Measurements from ENCODE around the gene PLCG1. TPM values are rescaled to one million over a fixed set of nuclear protein-coding genes. Genes with fewer than 3 reads are reported as not detected.
A peak's percentile ranks its signal among the peaks of the same experiment; 100 is the strongest.
"Not testable (repeated sequence)": the region's sequence is repeated elsewhere in the genome, so short reads cannot be mapped to it uniquely, and the experiment has no call there.

Gene PLCG1
- total RNA-seq, 1 donor from 2014 or later, result 92.2 TPM

DNA sequence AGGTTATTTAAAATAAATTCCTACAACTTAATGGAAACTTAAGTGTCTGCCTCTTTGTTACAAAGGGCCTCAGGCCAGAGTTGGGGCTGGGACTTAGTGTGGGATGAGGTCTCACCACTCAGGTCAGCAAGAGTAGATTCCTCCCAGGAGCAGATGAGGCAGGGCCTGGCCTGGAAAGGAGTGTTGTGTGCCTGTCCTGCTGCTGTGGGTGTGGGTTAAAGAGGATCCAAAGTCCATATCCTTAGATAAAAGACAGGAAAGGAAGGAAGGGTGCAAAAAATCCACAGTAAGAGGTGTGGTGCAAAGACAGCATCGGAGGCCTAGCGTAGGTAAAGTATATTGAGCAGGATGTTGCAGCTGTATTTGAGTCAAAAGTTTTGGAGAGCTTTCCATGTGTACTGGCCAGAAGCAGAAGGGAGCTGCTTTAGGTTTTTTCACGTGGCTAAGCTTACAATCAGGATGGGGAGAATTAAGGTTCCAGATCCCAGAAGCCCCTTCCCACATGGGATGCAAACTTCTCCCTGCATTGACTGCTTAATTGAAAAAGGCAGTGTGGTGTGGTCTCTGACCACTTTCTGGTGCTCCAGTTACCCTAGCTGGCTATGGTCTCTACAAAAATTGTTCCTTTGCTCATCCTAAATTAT lies 12.8 kb upstream of the PLCG1 start:
- DNase-seq, result no peak

DNA sequence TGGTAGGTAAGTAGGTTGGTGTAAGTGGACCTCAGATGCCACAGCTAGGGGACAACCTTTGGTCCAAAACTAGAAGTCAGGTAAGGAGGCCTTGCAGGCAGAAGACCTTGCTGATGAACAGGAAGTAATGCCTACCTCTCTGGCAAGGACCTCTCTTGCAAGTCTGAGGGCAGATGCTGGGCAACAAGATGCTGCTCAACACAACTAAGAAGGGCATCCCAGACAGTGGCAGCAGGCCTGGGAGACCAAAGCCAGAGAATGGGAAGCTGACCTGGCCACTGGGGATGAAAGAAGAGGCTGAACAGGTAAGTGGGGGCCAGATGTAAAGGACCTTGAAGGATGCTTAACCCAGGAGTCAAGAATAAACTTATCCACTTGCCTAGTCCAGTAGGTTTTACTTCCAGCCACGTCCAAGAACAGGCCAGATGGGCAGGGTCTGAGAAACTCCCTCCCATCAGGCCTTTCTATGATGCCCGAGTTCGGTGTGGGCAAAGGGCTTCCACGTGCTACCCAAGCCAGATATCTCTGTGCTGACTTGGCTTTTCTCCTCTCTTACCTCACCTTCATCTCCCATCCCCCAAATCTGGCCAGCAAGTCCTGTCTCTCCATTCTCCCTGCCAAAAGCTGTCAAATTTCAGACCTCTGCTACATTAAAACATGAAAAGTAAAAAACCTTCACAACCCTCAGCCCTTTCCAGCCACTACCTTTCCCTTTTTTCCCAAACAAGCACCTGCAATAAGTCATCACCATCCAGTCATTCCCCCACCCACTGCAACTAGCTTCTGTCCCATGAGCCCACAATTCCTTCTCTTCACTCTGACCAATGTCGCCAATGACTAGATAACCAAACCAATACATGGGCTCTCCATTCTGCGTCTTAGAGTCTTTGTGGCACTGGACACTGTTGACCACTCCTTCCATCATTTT lies 11.5 kb upstream of the PLCG1 start:
- DNase-seq, result no peak

DNA sequence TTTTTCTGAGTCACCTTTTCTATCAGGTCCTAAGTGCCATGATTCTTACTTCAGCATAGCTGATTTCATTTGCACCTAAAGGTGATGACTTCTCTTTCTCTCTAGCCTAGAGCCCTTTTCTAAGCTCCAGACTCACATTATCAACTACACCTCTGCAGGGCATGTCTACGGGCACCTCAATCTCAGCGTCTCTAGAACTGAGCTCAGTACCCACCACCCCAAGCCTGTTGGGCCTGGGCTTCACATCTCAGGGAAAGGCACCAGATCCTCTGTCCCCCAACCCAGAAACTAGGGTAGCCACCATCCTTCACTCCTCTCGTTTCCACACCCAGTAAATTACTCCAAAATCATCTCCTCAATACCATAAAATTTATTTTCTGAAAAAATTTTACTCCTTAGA lies 10.6 kb upstream of the PLCG1 start:
- DNase-seq, result no peak

DNA sequence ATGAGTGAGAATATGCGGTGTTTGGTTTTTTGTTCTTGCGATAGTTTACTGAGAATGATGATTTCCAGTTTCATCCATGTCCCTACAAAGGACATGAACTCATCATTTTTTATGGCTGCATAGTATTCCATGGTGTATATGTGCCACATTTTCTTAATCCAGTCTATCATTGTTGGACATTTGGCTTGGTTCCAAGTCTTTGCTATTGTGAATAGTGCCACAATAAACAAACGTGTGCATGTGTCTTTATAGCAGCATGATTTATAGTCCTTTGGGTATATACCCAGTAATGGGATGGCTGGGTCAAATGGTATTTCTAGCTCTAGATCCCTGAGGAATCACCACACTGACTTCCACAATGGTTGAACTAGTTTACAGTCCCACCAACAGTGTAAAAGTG lies 9.0 kb upstream of the PLCG1 start:
- not testable (repeated sequence) for DNase-seq

DNA sequence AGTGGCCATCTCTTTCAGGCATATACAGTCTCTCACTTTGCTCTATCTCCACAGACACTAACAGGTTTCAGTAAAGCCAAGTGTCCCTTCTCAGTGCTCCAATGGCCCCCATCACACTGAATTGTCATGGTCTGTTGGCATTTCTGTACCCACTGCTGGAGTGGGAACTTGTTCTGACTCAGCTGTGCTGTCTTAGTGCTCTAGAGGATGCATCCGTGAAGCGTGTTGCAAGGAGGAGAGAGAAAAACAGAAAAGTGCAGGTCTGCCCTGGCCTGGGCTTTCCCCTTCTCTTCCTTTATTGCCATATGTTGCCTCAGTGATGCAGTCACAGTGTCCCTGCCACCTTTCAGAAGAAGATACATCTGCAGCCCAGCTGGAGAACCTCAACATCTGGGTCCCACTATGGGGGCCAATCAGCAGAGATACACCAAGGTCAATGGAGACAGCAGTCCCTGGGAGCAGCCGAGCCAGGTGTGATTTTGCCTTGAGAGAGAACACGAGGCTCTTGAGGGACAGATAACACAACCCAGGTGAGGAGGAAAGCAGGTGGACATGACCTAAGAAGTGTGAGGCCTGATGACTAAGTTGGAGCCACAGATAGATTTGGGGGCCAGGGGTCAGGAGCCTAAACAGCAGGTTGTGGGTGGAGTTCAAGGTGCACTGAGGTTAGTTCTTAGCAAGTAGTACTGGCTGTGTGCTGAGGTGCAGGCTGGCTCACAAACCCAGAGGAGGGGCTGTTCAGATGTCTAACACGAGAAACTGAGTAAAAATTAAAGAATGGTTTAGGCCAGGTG lies 5.6 kb upstream of the PLCG1 start:
- DNase-seq, result no peak

DNA sequence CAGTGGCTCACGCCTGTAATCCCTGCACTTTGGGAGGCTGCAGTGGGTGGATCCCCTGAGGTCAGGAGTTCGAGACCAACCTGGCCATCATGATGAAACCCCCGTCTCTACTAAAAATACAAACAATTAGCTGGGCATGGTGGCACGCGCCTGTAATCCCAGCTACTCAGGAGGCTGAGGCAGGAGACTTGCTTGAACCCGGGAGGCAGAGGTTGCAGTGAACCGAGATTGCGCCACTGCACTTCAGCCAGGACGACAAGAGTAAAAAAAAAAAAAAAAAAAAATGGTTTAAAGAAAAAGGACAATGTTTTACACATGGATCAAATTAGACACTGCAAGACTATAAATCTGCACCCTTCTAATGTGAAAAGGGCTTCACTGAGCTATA lies 5.0 kb upstream of the PLCG1 start:
- DNase-seq, result not testable (repeated sequence)

DNA sequence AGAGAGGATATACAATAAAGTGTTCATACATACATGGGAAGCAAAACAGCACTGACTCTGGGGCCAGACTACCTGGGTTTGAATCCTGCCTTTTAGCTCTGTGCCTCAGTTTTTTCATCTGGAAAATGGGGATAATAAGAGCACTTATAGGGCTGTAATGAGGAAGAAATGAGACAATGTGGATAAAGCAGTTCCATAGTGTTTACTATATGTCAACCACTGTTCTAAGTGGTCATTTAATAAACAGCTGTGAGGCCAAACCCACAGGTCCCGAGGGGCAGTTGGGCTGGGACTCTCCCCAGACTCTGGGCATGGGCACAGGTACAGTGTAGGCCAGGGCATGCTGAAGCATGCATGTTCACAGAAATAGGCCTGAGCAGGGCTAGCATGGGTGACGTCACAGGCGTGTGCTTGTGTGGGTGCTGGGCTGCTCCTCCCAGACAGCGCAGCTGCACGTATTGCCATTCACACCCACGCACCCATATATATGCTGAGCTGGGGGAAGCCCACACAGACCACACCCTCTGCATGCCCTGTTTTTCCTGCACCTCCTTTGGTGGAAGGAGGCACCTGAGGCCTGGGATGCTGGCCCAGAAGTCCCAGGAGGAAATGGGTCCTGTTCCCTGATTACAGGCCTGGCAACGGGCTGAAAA lies 3.5 kb upstream of the PLCG1 start:
- peak; percentile 37 for DNase-seq

DNA sequence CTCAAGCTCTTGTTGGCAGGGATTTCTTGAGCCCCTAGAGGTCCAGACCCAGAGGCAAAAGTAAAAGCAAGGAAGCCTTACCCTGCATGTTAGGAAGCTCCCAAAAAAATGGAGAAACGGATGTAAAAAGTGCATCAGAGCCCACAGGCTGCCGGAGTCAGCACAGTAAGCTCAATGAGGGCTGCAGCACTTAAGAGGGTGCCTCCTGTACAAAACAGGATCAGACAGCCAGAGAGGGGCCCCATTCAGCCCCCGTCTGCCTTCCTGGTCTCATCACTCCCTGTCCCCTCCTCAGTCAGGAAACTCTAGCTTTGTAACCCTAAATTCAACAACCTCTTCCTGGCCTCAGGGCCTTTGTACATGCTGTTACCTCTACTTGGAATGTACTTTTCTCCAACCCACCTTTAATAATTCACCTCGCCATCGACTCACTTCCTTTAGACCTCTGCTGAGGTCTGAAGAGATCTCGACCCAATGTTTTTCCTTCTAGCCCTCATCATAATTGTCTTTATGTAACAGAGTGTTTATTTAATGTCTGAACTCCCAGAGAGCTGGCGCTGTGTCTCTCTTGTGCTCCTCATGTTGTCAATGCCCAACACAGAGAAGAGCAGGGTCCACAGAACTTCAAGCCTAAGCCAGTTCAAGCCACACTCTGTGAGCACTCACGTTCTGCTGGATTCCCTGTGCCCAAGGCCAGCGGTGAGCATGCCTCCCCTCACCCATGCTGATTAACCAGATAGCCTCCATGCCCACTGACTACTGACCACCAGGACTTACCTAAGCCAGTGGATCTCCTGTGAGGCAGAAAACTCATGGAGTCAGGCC lies 2.8 kb upstream of the PLCG1 start:
- no peak for DNase-seq

DNA sequence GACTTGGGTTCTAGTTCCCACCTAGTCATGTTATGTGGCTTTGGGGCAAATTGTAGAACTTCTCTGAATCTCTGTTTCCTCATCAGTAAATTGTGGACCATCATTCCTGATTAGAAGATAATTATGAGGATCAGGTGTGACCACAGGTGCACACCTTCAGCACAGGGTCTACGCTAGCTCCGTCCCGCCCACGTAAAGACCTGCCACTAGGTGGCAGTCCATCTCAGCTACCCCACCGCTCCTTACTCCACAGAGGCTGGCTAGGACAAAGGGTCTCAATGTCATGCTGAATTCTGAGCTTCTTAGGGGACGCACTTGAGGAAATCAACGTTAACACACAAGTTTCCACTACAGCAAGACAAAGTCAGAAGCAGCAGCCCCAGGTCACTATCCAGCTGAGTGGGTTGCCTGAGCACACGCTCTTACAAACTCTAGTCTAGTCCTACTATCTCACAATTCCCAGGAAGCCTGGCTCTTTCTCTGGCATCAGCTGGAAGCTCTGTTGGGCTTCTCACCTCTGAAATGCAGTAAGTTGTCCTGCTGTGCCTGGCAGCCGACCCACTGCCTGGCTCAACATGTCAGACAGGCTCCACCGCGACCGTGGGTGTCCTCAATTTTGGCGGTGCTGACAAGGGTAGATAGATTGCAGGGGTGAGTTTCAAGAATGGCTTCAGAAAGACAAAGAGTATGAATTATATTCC lies 2.0 kb upstream of the PLCG1 start:
- DNase-seq, result no peak

DNA sequence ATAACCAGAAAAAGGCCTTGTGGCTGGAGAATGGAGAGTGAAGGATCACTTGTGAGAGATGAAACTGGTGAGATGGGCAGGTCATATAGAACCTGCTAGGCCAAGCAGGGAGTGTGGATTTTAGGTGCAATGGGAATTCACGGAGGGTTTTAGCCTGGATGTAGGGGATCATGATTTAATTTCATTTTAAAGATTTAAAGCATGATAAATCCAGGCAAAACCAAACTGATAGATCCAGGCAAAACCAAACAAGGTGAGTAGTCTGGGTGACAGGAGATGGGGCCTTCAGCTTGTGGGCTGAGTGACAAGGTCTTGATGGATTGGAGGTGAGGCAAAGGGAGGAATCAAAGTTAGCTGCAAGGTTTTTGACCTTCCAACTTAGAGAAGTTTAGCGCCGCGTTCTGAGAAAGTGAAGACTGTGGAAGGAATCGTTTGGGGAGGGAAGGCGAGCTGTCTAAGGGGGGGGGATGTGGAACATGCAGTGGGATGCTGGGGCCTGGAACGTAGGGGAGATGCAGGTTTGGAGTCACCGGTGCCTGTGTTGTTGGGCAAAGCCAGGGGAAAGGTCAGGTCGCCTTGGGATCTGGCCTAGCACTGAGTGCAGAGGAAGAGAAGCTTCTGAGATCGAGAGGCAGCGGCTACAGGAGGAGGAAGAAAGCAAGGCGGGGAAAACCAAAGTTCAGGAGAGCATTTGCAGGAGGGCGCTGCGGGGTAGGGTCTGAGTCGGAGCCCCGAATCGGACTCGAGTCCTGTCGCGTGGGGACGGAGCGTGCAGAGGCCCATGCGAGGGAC lies 1.3 kb upstream of the PLCG1 start:
- no peak for DNase-seq

DNA sequence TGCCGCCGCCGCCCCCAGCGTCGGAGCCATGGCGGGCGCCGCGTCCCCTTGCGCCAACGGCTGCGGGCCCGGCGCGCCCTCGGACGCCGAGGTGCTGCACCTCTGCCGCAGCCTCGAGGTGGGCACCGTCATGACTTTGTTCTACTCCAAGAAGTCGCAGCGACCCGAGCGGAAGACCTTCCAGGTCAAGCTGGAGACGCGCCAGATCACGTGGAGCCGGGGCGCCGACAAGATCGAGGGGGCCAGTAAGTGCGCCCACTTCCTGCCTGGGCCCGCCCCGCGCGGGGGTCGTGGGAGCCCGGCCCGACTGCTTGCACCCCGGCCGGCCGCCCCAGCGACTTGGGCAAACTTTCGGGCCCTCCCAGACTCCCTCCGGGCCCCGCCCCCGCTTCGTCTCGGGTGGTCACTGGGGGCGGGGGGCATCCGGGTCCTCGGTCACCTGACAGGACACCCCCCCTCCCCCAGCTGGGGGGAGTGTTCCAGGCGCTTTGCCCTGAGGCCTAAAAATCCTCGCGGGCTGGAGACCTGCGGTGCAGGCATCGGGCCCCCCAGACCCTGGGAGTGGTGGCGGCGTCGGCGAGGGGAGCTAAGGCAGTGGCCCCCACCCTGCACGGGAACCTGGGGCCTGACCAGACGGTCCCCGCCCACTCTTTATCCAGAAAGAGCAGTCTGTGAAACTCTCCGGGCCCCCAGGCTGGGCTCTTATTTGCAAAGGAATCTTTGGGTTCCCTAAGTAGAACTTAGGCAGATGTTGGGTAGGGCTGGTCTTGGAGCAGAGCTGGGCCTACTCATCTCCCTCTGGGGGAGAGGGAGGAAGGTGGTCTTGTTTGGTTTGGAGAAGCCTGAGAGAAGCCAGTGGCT lies 501 bp downstream of the PLCG1 start:
- DNase-seq, result peak; percentile 53

DNA sequence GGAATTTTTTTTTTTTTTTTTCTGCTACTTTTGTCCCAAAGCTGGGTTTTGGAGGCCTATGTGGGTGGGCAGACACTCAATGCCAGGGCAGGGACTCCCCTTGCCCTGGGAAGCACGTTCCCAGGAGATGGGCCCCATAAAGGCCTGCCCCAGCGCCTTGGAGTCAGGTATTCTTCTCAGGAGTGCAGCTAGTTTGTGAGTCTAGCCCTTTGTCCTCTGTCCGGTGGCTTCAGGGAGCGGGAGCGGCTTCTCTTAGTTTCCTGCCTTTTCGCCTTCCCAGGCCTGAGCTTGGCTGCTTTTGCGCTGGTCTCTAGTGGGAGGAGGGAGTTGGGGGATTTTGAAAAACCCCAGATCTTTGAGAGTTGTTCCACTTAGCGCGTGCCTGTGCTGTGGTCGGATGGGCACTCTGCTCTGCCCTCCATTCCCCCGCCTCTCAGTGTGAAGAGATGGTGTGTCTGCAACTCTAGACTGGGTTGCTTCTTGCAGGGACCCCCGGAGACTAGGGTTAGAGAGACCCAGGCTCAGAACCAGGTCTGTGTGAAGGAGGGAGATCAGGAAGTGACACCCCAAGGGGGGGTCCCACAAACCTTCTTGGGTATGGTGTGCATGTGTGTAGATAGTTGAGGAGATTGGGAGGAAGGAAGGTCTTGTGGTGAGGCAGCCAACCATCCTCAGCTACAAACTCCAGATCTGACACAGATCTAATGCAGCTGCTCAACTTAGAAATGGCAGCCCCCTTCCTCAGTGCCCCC lies 1.3 kb downstream of the PLCG1 start:
- no peak for DNase-seq

DNA sequence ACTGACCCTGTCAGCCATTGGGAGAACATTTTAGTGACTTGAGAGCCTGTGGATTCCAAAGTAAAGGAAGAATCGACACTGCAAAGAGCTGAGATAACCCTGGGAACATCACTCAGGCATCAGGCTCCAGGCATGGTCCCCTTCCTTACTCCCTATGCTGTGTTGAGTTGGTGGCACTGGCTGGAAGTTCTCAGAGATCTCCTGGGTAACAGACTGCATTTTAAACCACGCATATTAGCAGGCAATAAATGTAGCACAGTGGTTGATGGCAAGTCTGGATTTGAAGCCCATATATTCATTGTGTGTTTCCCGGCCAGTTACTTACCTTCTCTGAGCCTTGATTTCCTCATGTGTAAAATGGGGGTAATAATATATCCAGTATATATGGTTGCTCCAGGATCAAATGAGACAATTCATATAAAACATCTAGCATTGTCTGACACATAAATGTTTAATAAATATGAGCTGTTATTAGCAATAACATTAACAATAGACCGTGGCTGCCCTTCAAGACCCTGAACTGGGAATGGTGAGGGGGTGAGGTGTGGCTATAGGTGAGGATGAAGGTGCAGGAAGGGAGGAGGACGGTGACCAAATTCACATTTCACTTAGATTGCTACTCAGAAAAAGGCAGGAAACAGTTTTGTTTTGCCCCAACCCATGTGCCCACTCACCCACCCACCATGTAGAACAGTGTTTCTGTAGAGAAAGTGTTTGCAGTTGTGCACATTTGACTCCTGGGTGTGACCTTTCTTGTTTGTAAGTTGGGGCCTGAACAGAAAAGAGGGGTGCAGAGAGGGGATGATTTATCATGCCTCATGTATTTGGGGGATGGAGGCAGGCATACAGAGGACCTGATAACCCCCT lies 2.1 kb downstream of the PLCG1 start:
- DNase-seq, result no peak

DNA sequence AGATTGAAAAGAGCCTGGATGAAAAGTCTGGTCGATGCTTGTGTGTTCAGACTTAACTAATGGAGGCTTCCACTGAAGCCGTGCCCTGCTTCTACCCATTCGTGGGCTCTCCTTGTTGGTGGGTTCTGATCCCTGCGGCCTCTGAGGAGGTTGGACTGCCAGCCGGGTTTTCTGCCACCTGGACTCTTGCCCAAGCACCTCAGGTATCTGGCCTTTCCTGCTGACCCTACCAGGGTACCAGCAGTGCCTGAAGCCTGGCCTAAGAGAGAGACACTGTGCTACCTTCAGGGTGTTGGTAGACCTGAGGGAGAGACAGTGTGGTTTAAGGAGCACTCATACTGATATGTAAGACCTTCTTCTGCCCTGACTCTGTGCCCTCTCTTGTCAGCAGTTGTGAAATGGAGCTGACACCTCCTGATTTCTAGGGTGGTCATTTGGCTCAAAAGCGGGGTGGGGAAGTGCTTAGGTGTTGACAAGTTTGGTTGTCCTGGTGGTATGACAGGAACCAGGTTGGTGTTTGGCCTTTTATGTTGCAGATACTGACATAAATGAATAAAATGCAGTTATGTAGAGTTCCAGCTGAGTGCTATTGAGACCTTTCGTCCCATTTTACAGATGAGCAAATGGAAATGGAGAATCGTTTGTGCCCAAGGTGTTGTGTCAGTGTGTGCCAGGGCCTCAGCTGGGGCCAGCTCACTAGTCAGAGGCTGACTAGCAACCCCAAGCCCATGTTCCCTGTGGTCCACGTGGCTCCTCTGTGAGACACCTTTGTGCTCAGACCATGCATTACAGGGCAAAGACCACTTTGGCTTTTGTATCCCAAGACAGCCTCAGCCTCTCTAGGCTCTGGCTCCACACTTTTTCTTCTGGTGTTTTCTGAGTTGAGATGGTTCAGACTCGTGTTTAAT lies 3.1 kb downstream of the PLCG1 start:
- no peak for DNase-seq

DNA sequence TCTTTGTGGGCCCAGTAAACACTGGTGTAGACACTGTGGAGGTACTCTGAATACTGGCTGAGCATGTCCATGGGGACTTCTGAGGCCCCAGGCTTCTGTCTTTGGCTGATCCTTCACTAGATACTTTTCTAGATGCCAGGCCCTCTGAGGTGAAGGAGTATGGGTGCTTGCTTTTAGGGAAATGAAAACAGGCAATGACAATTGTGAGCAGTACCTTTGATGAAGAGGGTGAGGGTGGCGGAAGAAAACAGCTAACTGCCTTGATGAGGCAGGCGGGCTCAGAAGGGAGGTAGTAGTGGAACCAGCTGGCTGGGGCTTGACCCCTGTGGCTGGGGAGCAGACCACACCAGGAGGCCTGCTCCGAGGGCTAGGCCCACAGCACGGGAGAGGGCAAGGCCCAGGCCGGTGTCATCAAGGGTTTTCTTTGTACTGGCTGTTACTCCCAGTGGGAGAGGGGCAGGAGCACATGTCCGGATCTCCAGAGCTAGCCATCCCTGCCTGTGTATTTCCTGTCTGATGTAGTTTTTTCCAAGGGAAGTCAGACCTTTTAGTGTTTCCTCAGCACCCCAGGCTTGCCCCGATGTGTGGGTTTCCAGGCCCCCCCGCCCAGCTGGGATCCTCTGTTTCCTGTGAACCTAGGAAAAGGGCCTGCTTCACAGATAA lies 3.9 kb downstream of the PLCG1 start:
- no peak for DNase-seq

DNA sequence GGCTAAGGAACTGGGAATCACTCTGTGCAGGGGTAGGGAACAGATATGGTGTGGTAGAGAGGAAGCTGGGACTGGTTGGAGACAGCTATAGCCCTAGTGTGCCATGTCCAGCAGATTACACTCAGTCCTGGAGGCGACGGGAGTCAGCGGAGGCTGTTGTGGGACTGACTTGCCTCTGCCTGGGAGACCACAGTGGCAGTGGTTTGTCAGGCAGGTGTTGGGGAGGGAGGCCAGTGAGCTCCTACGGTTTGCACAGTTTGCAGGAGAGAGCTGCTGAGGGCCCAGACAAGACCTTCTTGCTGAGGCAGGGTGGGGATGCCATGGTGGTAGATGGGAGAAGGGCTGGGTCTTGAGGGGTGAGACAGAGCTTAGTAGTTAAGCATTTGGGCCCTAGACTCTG lies 4.9 kb downstream of the PLCG1 start:
- DNase-seq, result no peak

Data from occipital lobe (tissue), 2 donors.